ENCODE data around the gene CENPM. TPM values are rescaled to one million over a fixed set of nuclear protein-coding genes. Genes with fewer than 3 reads are reported as not detected.

CENPM gene
- total and polyA plus RNA-seq, 8 donors, result 0.14 to 1.7 (median 0.62) TPM

DNA sequence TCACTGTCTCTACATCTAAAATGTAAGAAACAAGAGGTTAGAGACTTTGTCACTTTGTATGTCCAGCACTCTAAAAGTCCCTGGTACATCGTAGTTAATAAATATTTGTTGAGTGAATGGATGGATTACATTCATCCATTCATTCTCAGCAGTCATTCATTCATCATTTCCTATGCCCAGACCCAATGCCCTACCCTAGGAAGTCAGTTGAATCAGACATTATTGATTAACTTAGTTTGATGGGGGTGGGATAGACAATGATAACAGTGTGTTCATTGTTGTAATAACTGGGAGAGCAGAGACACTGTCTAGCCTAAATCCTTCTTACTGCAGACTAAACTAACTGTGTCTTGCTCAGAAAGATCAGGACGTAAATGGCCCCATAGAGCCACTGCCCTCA is 1.2 kb upstream of the CENPM start:
- TF ChIP-seq, protein P1, sequence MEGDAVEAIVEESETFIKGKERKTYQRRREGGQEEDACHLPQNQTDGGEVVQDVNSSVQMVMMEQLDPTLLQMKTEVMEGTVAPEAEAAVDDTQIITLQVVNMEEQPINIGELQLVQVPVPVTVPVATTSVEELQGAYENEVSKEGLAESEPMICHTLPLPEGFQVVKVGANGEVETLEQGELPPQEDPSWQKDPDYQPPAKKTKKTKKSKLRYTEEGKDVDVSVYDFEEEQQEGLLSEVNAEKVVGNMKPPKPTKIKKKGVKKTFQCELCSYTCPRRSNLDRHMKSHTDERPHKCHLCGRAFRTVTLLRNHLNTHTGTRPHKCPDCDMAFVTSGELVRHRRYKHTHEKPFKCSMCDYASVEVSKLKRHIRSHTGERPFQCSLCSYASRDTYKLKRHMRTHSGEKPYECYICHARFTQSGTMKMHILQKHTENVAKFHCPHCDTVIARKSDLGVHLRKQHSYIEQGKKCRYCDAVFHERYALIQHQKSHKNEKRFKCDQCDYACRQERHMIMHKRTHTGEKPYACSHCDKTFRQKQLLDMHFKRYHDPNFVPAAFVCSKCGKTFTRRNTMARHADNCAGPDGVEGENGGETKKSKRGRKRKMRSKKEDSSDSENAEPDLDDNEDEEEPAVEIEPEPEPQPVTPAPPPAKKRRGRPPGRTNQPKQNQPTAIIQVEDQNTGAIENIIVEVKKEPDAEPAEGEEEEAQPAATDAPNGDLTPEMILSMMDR (IDR thresholded peaks at IDR 0.05), result no peak
- ATAC-seq (no peak), DNase-seq (no peak), FAIRE-seq (no peak)
- Histone ChIP-seq H3K27ac (no peak overlapping the region), H3K4me3 (no peak overlapping the region), H3K4me1 (peaks cover 0 to 7% (median 0%) of the 10 kb centered on the region in 3 donors), H3K9me3 (no peaks in the 10 kb centered on the region), H3K27me3 (no peaks in the 10 kb centered on the region), H3K36me3 (no peaks in the 10 kb centered on the region)
- WGBS, 2 donors, result 80 to 81% methylated on average over 2 of the region's 2 CpGs
- intact Hi-C loops (cut with DNase I), result loop anchor here in 1 of 3 donors (10.0 kb wide), 2 partner anchors 123 to 253 kb away; partner anchors contain the start of gene MEI1

DNA sequence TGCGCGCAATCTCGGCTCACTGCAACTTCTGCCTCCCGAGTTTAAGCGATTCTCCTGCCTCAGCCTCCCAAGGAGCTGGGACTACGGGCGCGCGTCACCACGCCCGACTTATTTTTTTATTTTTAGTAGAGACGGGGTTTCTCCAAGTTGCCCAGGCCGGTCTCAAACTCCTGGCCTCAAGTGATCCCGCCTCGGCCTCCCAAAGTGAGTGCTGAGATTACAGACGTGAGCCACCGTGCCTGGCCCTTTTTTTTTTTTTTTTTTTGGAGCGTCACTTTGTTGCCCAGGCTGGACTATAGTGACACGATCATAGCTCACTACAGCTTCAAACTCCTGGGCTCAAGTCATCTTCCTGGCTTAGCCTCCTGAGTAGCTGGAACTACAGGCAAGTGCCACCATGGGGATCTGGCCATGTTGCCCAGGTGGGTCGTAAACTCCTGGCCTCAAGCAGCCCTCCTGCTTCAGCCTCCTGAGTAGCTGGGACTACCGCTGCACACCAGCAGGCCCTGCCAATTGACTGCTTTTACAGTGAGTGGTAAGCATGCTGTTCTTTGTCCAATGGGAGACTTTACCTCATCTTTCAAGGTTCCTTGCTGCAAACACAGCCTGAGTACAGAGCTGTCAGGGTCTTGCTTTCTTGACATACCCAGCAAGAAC is 600 bp upstream of the CENPM start:
- ATAC-seq, result no peak
- Histone ChIP-seq H3K4me1 (peaks cover 0 to 7% (median 0%) of the 10 kb centered on the region in 3 donors), H3K36me3 (no peaks in the 10 kb centered on the region), H3K27ac (no peak overlapping the region), H3K27me3 (no peaks in the 10 kb centered on the region), H3K4me3 (peak overlapping the region in 3 of 4 donors; percentile 59 to 83 (median 70)), H3K9me3 (no peaks in the 10 kb centered on the region)
- TF ChIP-seq, protein P1 (IDR thresholded peaks at IDR 0.05), result no peak
- intact Hi-C loops (cut with DNase I), result loop anchor here in 1 of 3 donors (10.0 kb wide), 2 partner anchors 123 to 253 kb away; partner anchors contain the start of gene MEI1
- no peak for FAIRE-seq
- DNase-seq, result no peak
- WGBS, 2 donors, result 60 to 65% methylated on average over 20 to 21 of the region's 21 CpGs

DNA sequence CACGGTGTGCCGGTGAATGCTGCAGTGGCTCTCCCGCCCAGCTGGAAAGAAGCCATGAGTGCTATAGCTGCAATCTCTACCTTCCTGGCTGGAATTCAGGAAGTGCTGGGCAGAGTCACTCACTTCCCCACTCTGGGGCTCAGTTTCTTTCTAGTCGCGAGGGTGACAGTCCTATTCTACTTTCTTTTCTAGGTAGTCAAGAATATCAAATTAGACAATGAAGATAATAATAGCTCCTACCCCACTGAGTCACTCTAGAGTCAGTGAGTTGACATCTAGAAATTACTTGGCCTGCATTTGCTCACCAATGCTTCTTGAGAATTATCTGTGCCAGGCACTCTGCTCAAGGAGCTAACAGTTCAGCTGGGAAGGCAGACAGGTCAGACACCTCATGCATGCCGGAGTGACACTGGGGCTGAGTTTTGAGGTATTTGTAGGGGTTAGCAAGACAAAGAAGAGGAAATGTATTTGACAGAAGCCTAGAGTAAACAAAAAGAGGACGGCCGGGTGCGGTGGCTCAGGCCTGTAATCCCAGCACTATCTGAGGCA is 3.2 kb downstream of the CENPM start:
- Histone ChIP-seq H3K36me3 (no peaks in the 10 kb centered on the region), H3K4me3 (no peak overlapping the region), H3K9me3 (no peaks in the 10 kb centered on the region), H3K27ac (no peak overlapping the region), H3K27me3 (no peaks in the 10 kb centered on the region), H3K4me1 (peaks cover 0 to 7% (median 0%) of the 10 kb centered on the region in 3 donors)
- TF ChIP-seq, protein P1 (IDR thresholded peaks at IDR 0.05), result no peak
- ATAC-seq (no peak), DNase-seq (no peak), FAIRE-seq (no peak)
- intact Hi-C loops (cut with DNase I), result loop anchor here in 2 of 3 donors (5.0 to 10.0 kb wide), 5 partner anchors 116 to 249 kb away; partner anchors contain the start of gene MEI1 (in 2 of the 2)
- 55 to 61% methylated on average over 9 of the region's 9 CpGs for WGBS, 2 donors

DNA sequence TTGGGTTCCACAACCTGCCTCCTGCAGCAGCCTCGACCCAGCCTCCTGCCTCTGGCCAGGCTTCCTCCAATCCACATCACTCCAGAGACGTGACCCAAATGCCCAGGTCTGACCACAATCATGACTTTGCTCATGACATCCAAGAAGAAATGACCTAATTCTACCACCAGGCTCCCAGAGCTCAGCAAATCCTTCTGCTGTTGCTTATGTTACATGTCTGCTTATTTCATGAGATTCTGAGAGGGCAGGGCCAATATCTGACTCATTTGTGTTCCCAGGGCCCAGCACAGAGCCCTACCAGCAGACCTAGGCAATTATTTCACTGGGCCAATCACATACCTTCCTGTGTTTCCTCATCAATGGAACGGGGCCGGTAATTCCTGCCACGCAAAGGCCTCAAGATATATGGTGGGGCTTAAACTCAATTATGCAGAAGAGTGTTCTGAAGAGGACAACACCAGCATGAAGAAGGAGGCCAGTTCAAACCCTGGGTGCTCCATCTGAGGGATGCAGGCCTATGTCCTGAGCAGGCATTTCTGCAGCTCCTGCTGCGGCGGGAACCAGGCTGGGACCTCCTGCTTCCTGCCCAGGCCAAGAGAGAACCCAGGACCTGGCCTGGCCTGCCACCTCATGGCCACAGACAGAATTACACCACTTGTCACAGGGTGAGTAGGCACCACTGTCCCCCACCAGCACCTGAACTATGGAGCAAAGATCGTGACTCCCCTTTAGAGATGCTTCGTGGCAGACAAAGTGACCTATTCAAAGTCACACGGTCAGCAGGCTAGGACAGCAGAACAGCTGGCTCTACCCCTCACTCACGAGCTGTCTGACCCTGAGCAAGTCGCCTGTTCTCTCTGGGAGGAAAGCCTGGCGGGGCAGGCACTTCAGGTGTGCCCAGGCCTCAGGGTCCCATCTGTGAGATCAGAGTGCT is 5.9 kb downstream of the CENPM start:
- TF ChIP-seq, protein P1 (IDR thresholded peaks at IDR 0.05), result peak; percentile 80 to 91 (median 86)
- Histone ChIP-seq H3K36me3 (no peaks in the 10 kb centered on the region), H3K4me3 (no peak overlapping the region), H3K27ac (peak overlapping the region in 1 of 4 donors; percentile 16), H3K4me1 (peaks cover 0 to 5% (median 0%) of the 10 kb centered on the region in 3 donors), H3K9me3 (no peaks in the 10 kb centered on the region), H3K27me3 (no peaks in the 10 kb centered on the region)
- intact Hi-C loops (cut with DNase I), result loop anchor here in 2 of 3 donors (5.0 to 10.0 kb wide), 5 partner anchors 114 to 246 kb away; partner anchors contain the start of gene MEI1 (in 2 of the 2)
- peak; percentile 63 to 92 (median 86) for DNase-seq
- ATAC-seq, result peak; percentile 89 to 97 (median 94)
- no peak for FAIRE-seq
- 49 to 53% methylated on average over 13 of the region's 13 CpGs for WGBS, 2 donors
